Right atrium auricular region (tissue), 2 donors: Measurements from ENCODE around the gene TMEM117. TPM values are rescaled to one million over a fixed set of nuclear protein-coding genes. Genes with fewer than 3 reads are reported as not detected.

Experiments used
- DNase-seq: peaks from one replicate; pipeline ENCODE4 v3.0.0-alpha.2; 2019; ENCODE audit warnings: low spot score
- H3K27ac ChIP-seq, 2 donors: fragments of 200-600 bp; sonication (generic); 1 replicate in 1 of 2; 2 replicates in 1 of 2; pipeline ENCODE4 v1.5.1; 2016 to 2019
- H3K27me3 ChIP-seq, 2 donors: fragments of 200-600 bp; sonication (generic); one replicate each; pipeline versions ENCODE4 v1.5.1 to v1.6.0; 2017 to 2019
- H3K36me3 ChIP-seq: fragments of 200-600 bp; sonication (generic); one replicate; pipeline ENCODE4 v1.5.1; 2016
- H3K4me1 ChIP-seq, 2 donors: fragments of 200-600 bp; sonication (generic); one replicate each; pipeline versions ENCODE4 v1.5.1 to v1.6.0; 2017 to 2019
- H3K4me3 ChIP-seq, 2 donors: fragments of 200-600 bp; sonication (generic); 1 replicate in 1 of 2; 2 replicates in 1 of 2; pipeline ENCODE4 v1.5.1; 2017 to 2019; ENCODE audit warnings: mild to moderate bottlenecking in 1 of 2, moderate library complexity in 1 of 2
- H3K9me3 ChIP-seq, 2 donors: fragments of 200-600 bp; sonication (generic); one replicate each; pipeline ENCODE4 v1.5.1; 2019
- total RNA-seq, 2 donors: library from RNA; depleted of rRNA; stranded (reverse); fragments of >200 nt; gene quantifications; one replicate each; pipeline ENCODE4 v1.1.0, GENCODE V29; 2016
- TF ChIP-seq, protein P1 (sequence below), 2 donors: fragments of 200-600 bp; sonication (generic); IDR thresholded peaks; one replicate each; pipeline ENCODE4 v1.5.1; 2019; ENCODE audit warnings: antibody characterized with exemption in 2 of 2

Gene TMEM117
- total RNA-seq, 2 donors from 2014 or later = 10.8 to 24.1 TPM

- Histone ChIP-seq H3K36me3 (no peaks in the 10 kb centered on the region), H3K27ac (no peak overlapping the region), H3K27me3 (no peaks in the 10 kb centered on the region), H3K4me1 (no peaks in the 10 kb centered on the region), H3K4me3 (no peak overlapping the region), H3K9me3 (no peaks in the 10 kb centered on the region)
- TF ChIP-seq, protein P1, sequence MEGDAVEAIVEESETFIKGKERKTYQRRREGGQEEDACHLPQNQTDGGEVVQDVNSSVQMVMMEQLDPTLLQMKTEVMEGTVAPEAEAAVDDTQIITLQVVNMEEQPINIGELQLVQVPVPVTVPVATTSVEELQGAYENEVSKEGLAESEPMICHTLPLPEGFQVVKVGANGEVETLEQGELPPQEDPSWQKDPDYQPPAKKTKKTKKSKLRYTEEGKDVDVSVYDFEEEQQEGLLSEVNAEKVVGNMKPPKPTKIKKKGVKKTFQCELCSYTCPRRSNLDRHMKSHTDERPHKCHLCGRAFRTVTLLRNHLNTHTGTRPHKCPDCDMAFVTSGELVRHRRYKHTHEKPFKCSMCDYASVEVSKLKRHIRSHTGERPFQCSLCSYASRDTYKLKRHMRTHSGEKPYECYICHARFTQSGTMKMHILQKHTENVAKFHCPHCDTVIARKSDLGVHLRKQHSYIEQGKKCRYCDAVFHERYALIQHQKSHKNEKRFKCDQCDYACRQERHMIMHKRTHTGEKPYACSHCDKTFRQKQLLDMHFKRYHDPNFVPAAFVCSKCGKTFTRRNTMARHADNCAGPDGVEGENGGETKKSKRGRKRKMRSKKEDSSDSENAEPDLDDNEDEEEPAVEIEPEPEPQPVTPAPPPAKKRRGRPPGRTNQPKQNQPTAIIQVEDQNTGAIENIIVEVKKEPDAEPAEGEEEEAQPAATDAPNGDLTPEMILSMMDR (IDR thresholded peaks at IDR 0.05) = no peak
- no peak for DNase-seq
Observed at GRCh38 chr12:43812926-43813325, 23.0 kb upstream of the TMEM117 start.

- H3K36me3 ChIP-seq = no peaks in the 10 kb centered on the region
- H3K27me3 ChIP-seq = no peaks in the 10 kb centered on the region
- DNase-seq = no peak
- no peak overlapping the region for H3K27ac ChIP-seq
- TF ChIP-seq, protein P1 (IDR thresholded peaks at IDR 0.05) = no peak
- no peak overlapping the region for H3K4me3 ChIP-seq
- no peaks in the 10 kb centered on the region for H3K4me1 ChIP-seq
- no peaks in the 10 kb centered on the region for H3K9me3 ChIP-seq
Observed at GRCh38 chr12:43815416-43815815, 20.5 kb upstream of the TMEM117 start.

- no peak overlapping the region for H3K4me3 ChIP-seq
- TF ChIP-seq, protein P1 (IDR thresholded peaks at IDR 0.05) = no peak
- H3K4me1 ChIP-seq = no peaks in the 10 kb centered on the region
- H3K36me3 ChIP-seq = no peaks in the 10 kb centered on the region
- DNase-seq = no peak
- H3K27me3 ChIP-seq = no peaks in the 10 kb centered on the region
- H3K9me3 ChIP-seq = no peaks in the 10 kb centered on the region
- no peak overlapping the region for H3K27ac ChIP-seq
Observed at GRCh38 chr12:43816168-43816567, 19.7 kb upstream of the TMEM117 start.

DNA sequence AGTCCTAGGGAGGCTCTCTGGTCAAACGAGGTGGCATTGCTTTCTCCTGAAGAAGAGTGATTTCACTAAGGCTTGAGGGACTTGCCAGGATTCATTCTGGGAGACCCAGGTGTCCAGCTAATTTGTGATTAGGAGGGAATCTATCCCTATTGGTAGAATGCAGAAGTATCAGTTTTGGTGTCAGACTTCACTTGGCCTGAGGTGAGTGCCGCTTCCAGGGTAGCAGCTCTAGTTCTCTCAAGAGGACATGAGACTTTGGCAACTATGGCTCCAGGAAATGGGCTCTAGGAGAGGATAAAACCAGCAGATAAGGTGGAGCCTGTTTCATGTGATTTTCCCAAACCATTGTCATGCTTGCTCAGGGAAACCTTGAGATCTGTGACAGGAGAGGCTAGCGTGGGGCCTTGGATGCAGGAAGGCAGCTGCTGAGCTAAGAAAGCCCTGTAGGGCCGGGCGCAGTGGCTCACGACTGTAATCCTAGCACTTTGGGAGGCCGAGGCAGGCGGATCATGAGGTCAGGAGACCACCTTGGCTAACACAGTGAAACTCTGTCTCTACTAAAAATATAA lies 11.6 kb upstream of the TMEM117 start:
- no peak for DNase-seq
- Histone ChIP-seq H3K4me3 (no peak overlapping the region), H3K4me1 (no peaks in the 10 kb centered on the region), H3K36me3 (no peaks in the 10 kb centered on the region), H3K9me3 (no peaks in the 10 kb centered on the region), H3K27ac (no peak overlapping the region), H3K27me3 (no peaks in the 10 kb centered on the region)
- TF ChIP-seq, protein P1 (IDR thresholded peaks at IDR 0.05) = no peak

- TF ChIP-seq, protein P1 (IDR thresholded peaks at IDR 0.05) = no peak
- no peak overlapping the region for H3K4me3 ChIP-seq
- no peaks in the 10 kb centered on the region for H3K36me3 ChIP-seq
- no peak overlapping the region for H3K27ac ChIP-seq
- H3K4me1 ChIP-seq = no peaks in the 10 kb centered on the region
- no peaks in the 10 kb centered on the region for H3K27me3 ChIP-seq
- no peak for DNase-seq
- no peaks in the 10 kb centered on the region for H3K9me3 ChIP-seq
Observed at GRCh38 chr12:43826681-43827080, 9.2 kb upstream of the TMEM117 start.

DNA sequence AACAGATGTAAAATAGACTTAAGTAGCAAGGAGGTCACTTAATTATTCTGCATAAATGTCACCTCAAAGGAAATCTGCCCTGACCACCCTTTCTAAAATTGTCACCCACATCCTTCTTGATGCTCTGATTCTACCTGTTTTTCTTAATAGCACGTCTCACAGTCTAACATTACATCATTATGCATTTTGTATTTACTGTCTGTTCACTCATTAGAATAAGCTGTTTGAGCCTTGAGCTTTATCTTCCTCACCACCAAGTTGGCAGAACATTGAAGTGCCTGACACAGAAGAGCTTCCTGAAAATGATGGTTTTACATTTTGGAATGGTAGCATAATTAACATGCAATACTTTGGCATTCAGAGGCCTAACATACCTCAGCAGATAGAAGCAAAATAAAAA lies 8.8 kb upstream of the TMEM117 start:
- Histone ChIP-seq H3K27ac (no peak overlapping the region), H3K36me3 (no peaks in the 10 kb centered on the region), H3K27me3 (no peaks in the 10 kb centered on the region), H3K9me3 (no peaks in the 10 kb centered on the region), H3K4me1 (no peaks in the 10 kb centered on the region), H3K4me3 (no peak overlapping the region)
- no peak for DNase-seq
- TF ChIP-seq, protein P1 (IDR thresholded peaks at IDR 0.05) = no peak
